NCI-H526 (cell line): ENCODE data around the gene APOL2.
"Not testable (repeated sequence)": the region's sequence is repeated elsewhere in the genome, so short reads cannot be mapped to it uniquely, and the experiment has no call there.

Source experiments
- DNase-seq, 2 experiments: peaks; one replicate each; lab custom pipeline; 2025; lab: John Stamatoyannopoulos, UW

APOL2 gene

GRCh38 chr22:36239401-36240171 is at the start of gene APOL2:
TSS of gene APOL2 (minus strand) at chr22:36239527. CDS start at chr22:36233162, 6,365 bp downstream.
- peak; percentile 82 to 88 for DNase-seq

- DNase-seq, result no peak
Observed at GRCh38 chr22:36288571-36289405, 49.5 kb upstream of the APOL2 start.

GRCh38 chr22:36287881-36288515 is 48.7 kb upstream of the APOL2 start:
- DNase-seq, result no peak

DNA sequence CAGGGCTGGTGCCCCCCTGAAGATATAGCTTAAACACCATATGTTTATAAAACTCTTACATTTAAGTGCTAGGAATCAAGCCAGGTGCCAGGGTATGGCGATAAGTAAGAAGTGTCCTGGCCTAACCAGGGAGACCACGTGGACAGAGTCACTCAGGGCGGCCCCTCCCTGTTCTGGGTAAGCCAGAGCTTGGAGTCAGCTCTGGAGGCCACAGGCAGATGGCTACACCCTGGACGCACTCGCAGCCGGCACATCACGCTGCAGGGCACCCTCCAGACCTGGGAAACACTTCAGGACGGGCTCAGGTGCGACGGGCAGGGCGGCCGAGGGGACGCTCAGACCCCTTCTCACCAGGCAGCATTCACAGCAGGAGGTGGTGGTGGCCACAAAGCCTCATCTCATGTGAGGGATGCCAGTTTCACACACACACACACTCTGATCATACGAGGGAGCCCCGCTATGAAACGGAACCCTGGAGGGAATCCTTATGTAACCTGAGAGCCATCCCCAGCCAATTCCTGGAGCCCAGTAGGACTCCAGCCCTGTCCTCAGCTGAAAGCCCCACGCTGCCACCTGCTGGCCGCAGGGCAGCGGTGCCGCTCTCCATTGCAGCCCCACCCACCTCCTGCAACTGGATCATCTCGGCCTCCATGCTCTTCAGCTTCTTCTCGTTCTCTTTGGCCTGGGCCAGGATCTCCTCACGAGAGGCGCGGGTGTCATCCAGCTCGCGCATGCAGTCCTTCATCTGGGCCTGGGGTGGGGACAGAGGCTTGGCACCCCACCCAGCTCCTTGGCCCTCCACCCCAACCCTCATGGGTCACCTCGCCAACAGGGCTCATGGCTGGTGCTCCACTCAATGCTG is 47.0 kb upstream of the APOL2 start:
- peak in 1 of 2 experiments; percentile 69 for DNase-seq

GRCh38 chr22:36285545-36285944 is 46.2 kb upstream of the APOL2 start:
- no peak for DNase-seq

DNA sequence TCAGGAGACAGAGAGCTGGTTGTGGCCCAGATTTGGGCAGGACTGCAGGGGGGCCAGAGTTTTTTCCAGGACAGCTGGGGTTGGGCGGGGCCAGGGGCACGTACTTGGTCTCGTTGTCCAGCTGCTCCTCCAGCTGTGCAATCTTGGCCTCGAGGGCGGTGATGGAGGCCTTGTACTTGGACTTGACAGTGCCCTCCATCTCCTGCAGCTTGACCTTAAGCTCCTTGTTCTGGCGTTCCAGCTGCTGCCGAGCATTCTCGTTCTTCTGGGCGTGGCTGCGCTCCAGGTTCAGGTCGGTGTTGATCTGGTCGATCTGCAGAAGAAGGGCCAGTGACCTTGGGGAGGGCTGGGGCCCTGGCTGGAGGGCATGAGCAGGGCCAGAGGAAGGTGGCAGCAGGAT is 45.7 kb upstream of the APOL2 start:
- DNase-seq, result no peak

GRCh38 chr22:36284171-36284571 is 44.8 kb upstream of the APOL2 start:
- DNase-seq, result no peak

DNA sequence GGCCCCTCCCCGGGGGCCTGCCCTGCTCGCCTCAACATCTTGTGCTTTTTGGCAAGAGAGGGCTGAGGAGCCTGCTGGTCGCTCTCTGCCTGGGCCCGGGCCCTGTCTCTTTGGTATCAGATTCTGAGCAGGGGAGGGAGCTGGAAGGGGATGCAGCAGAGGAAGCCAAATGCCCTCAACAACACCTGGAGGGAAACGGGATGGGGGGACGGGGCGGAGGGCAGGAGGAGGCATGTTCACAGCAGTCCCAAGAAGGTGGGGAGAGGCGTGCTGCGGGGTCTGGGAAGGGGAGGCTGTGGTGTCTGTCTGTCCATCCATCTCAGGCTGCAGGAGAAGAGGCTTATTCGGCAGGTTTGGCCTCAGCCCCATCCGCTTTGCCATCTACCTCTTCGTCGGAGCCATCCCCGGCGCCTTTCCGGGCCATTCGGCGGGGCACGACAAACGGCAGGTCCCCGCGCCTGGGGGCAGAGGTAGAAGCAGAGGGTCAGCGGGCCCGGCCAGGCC is 43.1 kb upstream of the APOL2 start:
- DNase-seq, result no peak

DNA sequence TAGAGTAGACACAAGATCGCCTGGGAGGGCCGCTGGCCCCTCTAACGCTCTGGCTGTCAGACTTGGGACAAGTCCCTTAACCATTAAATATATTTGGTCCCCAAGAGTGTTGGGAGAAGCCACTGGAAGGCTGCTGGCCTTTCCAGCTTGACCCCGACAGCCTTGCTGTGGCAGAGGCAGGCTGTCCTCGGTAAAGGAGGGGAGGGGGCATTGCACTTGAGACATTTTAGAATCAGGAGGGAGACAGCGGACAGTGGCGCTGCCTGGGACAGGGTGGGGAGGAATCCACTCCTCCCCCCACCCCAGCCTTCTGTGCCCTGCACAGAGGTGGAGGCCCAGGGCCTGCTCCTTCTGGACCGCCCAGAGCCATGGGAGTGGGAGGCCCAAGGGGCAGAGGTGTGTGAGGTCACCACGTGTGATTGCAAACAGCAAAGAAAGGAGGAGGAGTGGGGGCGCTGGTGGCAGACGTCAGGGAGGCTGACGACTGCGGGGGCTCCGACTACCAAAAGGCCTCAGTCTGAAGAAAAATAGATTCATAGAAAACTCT is 42.5 kb upstream of the APOL2 start:
- DNase-seq, result no peak

- no peak for DNase-seq
Observed at GRCh38 chr22:36280379-36280778, 41.1 kb upstream of the APOL2 start.

DNA sequence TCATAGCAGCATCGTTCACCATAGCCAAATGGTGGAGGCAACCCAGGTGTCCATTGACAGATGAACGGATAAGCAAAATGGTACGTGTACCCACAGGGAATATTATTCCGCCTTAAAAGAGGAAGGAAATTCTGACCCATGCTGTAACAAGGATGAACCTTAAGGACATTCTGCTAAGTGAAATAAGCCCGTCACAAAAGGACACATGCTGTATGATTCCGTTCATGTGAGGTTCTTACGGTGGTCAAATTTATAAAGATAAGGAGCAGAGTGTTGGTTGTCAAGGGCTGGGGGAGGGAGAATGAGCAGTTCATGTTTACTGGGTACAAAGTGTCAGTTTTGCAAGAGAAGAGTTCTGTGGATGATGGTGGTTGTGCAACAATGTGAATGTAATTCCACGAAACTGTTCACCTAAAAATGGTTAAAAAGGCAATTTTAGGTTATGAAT is 39.9 kb upstream of the APOL2 start:
- no peak for DNase-seq

GRCh38 chr22:36277482-36278291 is 38.4 kb upstream of the APOL2 start:
- DNase-seq, result peak in 1 of 2 experiments; percentile 59

DNA sequence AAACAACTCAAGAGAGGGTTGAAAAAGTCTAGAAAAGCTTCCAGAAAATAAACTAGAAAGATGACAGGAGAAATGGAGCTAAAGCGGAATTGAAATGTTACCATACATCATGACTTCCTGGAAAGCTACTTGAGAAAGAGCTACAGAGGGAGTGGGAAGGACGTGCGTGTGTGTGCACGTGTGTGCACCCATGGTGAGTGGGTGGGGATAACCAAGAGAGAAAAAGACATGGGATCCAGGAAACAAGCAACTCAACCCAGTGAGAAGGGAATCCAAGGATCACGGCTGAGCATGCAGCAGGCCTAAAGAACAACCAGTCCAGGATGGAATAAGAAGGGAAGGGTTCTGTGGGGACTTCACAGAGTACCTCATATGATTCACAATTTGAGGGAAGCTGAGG is 35.2 kb upstream of the APOL2 start:
- no peak for DNase-seq

GRCh38 chr22:36271951-36272350 is 32.6 kb upstream of the APOL2 start:
- not testable (repeated sequence) for DNase-seq

DNA sequence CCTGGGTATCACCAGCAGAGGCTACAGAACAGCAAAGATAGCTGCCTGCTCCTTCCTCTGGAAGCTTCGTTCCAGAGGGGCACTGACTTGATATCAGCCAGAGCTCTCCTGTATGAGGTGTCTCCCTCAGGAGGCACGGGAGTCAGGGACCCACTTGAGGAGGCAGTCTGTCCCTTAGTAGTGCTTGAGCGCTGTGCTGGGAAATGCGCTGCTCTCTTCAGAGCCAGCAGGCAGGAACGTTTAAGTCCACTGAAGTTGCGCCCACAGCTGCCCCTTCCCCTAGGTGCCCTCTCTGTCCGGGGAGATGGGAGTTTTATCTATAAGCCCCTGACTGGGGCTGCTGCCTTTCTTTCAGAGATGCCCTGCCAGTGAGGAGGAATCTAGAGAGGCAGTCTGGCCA is 31.9 kb upstream of the APOL2 start:
- DNase-seq, result not testable (repeated sequence)

DNA sequence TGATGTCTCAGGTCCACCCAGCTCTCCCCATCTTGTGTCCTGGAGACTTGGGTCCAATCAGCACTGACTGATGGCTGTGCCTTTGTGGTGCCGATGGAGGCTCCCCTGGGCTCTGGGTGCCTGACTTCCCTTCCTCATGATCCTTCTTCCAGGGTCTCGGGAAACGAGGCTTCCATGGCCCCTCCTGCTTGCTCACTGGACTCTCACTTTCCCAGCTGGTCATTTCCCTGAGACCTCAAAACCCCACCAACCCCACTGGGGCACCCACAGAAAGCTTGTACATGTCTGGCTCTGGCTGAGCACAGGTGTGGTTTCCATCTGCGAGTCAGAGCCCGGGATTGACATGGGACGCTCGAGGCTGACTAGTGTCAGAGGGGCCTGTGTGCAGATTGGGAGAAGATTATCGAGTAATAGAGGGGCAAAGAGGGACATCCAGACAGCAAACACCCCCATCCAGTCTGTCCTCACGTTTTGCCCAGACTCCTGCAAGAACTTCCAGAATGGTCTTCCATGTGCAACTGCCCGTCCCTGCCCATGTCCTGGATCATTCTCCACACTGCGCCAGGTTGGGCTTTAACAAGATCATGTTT is 28.7 kb upstream of the APOL2 start:
- DNase-seq, result no peak

DNA sequence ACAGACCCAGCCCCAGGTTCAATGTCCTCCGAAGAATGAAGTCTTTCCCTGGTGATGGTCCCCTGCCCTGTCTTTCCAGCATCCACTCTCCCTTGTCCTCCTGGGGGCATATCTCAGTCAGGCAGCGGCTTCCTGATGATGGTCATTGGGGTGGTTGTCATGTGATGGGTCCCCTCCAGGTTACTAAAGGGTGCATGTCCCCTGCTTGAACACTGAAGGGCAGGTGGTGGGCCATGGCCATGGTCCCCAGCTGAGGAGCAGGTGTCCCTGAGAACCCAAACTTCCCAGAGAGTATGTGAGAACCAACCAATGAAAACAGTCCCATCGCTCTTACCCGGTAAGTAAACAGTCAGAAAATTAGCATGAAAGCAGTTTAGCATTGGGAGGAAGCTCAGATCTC is 27.7 kb upstream of the APOL2 start:
- DNase-seq, result no peak

DNA sequence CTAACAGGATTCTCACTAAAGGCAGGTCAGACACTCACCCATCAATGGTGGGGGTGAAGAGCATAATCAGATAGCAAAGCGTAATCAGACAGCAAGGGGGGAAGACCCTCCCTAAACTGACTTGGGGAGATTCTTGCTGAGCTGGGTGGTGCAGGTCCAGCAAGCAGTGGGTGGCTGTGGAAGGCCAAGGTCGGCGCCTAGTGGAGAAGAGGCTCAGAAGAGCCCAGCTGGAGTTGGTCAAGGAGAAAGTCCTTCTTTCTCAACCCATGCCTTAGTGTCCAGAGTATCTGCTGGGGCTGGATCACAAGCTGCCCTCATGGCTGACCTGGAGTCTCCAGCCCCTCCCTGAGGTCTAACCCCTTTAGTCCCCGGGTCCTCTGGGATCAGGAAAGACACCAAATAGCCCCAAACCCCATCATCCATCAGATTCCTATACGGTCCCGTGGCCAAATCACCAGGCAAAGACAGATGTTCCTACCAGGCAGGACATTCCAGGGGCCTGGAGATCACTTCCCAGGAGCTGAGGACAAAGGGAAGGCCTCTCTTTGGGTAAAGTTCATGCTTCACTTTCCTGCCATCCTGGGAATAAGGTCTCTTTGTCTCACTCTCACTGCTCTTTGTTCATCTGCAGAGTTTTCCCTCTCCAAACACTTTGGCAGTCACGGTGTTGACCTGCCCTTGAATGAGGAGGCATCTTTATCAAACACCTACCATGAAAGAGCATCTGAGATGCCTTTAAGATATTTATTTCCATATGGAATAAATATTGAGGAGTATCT is 24.7 kb upstream of the APOL2 start:
- not testable (repeated sequence) for DNase-seq

DNA sequence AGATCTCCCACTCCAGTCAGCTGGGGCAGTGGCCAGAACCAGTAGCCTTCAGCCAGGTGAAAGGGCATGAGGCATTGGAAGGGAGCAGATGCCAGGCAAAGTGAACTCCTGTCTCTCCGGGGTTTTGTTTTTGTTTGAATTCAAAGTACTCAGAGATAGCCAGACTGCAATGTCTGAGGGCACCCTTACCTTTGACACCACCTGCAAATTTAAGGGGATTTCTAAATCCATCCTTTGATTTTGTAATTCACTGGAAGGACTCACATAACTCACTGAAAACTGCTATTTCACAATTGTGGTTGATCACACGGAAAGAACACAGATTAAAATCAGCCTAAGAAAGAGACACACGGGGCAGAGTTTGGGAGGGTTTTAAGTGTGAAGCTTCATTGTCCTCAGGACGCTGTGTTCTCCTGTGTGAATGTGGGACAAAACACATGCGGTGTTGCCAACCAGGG is 23.9 kb upstream of the APOL2 start:
- DNase-seq, result not testable (repeated sequence)
